ENCODE data around the gene CHPF.

Gene CHPF

GRCh38 chr2:219495531-219496122 is 48.0 kb downstream of the CHPF start:
- DNase-seq = no peak

DNA sequence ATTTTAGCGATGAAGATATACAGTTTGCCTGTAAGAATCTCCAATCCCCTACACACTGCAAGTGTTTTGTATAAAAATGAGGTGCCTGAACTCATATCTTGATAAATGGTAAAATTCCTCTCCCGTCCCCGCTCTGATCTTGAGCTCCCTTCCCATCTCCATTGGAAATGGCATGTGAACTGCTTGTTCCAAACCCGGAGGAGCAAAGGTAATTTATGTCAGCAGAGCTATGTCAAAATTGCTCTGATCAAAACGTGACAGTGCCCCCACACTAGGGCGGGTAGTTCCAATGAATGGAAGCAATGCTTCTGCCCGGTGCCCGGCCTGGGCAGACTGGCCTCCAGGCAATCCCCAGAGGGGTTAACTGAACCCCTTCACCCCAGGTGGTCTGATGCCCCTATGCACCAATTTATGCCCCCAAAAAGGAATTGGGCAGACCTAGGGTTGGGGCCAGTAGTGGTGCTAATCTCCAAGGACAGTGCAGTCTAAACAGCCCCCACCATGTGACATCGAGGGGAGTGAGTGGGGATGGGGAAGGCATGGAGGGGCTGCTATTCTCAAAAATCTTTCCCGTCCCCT is 48.6 kb downstream of the CHPF start:
- no peak for DNase-seq

DNA sequence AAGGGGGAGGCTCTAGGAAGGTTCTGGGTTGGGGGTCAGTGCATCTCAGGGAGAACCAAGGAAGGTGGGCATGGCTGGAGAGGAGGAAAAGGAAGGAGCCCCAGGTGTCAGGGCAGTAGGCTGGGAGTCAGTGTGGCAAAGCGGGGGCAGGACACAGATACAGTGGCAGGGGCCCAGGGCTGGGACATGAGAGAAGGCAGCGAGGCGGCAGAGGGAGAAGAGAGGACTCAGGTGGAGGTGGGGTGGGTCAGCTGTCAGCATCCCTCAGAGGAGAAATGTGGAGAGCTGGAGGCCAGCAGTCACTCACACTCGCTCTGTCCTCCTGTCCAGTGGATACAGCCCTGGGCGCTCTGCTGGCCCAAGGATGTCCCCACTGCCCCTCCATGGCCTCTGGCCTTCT is 50.5 kb downstream of the CHPF start:
- no peak for DNase-seq

DNA sequence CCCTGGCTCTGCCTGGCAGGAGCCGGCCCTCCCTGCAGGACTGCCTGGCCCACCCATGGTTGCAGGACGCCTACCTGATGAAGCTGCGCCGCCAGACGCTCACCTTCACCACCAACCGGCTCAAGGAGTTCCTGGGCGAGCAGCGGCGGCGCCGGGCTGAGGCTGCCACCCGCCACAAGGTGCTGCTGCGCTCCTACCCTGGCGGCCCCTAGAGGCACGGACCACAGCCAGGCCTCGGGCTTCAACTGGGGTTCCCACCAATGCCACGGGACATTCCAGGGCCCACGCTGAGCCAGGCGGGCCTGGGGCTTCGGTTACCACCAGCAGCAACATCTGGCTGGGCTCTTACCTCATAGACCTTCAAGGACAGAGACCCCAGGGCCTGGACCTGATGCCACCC is 51.0 kb downstream of the CHPF start:
- no peak for DNase-seq

- DNase-seq = no peak
These were observed 52.2 kb downstream of the CHPF start for GRCh38 chr2:219491278-219491963.

DNA sequence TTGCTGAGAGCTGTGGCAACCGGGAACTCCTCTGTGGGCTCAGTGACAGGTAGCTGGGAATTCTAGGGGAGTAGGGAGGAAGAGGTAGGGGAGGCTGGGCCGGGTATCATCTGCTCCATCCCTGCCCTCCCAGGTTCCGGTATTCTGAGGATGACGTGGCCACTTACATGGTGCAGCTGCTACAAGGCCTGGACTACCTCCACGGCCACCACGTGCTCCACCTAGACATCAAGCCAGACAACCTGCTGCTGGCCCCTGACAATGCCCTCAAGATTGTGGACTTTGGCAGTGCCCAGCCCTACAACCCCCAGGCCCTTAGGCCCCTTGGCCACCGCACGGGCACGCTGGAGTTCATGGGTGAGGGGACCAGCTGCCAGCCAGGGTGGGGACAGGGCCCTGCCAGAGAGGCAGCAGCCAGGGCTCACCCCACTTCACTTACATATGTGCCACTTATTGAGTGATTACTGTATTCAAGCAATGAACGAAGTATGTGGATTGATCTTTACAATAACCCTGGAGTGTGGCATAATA is 52.9 kb downstream of the CHPF start:
- DNase-seq = no peak

DNA sequence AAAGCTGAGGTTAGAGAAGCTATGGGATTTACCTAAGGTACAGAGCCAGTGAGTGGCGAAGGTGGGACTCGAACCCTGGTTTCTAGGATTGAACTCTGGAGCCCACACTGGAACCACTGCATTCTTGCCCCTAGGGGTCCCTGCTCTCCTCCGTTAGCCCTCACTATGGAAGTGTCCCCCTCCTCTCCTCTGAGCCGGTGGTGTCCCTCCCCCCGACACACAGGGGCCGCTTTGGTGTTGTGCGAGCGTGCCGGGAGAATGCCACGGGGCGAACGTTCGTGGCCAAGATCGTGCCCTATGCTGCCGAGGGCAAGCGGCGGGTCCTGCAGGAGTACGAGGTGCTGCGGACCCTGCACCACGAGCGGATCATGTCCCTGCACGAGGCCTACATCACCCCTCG is 53.4 kb downstream of the CHPF start:
- no peak for DNase-seq

DNA sequence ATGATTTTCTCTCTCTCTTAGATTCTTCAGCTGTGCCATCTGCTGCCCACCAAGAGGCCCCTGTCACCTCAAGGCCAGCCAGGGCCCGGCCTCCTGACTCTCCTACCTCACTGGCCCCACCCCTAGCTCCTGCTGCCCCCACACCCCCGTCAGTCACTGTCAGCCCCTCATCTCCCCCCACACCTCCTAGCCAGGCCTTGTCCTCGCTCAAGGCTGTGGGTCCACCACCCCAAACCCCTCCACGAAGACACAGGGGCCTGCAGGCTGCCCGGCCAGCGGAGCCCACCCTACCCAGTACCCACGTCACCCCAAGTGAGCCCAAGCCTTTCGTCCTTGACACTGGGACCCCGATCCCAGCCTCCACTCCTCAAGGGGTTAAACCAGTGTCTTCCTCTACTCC is 54.3 kb downstream of the CHPF start:
- DNase-seq = no peak

All from NCI-H2029 treated with DMSO at 0.1 percent for 48 hours (cell line).